GM18508 (cell line): Measurements from ENCODE around the gene TSPY8.
"Not testable (repeated sequence)": the region's sequence is repeated elsewhere in the genome, so short reads cannot be mapped to it uniquely, and the experiment has no call there.

ENCODE experiments used
- ATAC-seq: cut with Tn5 transposase; IDR thresholded peaks from one replicate; pipeline ENCODE4 v1.9.1; 2021; ENCODE audit warnings: moderate number of reproducible peaks; ENCODE audit not compliant: insufficient read depth, unreplicated experiment

Gene TSPY8

GRCh38 chrY:9357497-9357896 is at the start of gene TSPY8:
Gene TSPY8, plus strand, starts transcription at chrY:9357797. Its CDS starts 46 bp downstream, at chrY:9357843.
- ATAC-seq, result not testable (repeated sequence)

DNA sequence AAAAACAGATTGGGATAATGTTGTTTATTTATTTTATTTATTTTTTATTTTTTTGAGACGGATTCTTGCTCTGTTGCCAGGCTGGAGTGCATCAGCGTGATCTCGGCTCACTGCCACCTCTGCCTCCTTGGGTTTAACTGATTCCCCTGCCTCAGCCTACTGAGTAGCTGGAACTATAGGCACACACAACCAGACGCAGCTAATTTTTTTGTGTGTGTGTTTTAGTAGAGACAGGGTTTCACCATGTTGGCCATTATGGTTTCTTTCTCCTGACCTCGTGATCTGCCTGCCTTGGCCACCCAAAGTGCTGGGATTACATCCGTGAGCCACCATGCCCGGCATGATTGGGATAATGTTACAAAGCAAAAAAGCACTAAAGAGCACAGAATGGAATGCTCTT is 36.6 kb upstream of the TSPY8 start:
- no peak for ATAC-seq

GRCh38 chrY:9337164-9337563 is 20.4 kb upstream of the TSPY8 start, which contains the start of gene TSPY4:
Gene TSPY4, plus strand, starts transcription at chrY:9337464. Its CDS starts 46 bp downstream, at chrY:9337510.
- not testable (repeated sequence) for ATAC-seq

GRCh38 chrY:9396527-9396926 is 38.9 kb downstream of the TSPY8 start:
- not testable (repeated sequence) for ATAC-seq

GRCh38 chrY:9398121-9398520 is 40.5 kb downstream of the TSPY8 start, which contains the start of gene TSPY3:
Gene TSPY3, plus strand, starts transcription at chrY:9398421. Its CDS starts 46 bp downstream, at chrY:9398467.
- not testable (repeated sequence) for ATAC-seq
